Activated CD8-positive, alpha-beta memory T cell treated with anti-CD3 and anti-CD28 coated beads for 4 hours (primary cell): ENCODE results near the gene USP3.
"Not testable (repeated sequence)": the region's sequence is repeated elsewhere in the genome, so short reads cannot be mapped to it uniquely, and the experiment has no call there.

ENCODE experiments used
- DNase-seq, 2 donors: peaks; one replicate each; pipeline ENCODE4 v3.0.0-alpha.2; 2020; ENCODE audit warnings: low read depth in 2 of 2

The USP3 gene

DNA sequence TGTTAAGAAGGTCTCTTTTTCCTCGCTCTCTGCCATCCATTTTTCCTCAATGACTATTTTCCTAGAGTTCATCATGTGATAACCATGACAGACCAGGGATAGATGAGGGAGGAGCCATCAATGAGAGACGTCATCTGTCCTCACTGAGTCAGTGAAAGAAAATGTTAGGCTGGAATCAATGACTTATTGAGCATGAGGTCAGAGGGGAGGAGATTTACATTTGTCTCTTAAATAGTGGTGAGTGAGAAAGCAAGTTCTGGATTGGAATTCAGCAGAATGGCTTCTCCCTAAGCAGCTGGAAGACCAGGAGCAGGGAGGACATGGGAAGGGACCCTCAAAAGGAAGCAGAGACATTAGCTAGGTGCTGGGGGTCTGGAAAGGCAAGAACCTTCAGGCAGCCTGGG, 28.2 kb upstream of the USP3 start:
- no peak for DNase-seq

DNA sequence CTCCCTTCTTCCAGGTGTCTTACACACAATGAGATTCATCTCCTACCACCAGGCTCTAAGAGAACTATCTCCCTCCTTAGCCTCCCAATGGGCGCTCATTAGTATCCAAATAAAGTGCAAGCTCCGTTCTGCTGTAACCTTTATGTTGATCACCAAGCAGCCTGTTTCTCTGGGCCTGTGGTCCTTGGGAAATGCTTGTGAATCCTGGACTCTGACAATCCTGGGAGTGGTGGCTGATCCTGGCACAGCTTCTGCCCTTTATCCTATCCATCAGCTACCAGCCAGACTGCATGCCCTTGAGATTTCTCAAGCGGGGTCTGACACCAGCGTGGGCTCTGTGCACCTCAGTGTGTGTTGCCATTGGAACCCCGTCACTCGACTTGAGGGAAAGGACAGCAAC, 26.1 kb upstream of the USP3 start:
- DNase-seq = no peak

DNA sequence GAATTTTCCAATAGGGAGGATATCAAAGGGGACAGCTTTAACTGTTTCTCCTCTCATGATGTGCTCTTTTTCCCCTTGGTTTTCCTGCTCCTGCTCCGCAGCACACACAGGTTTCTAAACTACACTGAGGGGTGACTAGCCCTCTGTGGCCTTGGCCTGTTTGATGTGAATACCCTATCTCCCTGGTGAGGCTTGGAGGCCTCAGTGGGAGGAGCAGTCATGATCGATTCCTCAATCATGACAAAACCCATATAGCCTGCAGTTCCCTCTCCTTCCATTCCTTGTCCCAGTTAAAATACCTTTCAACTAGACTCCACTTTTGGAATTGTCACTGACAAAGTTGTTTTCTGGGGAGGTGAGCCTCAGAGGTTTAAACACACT, 24.0 kb upstream of the USP3 start:
- DNase-seq = no peak

DNA sequence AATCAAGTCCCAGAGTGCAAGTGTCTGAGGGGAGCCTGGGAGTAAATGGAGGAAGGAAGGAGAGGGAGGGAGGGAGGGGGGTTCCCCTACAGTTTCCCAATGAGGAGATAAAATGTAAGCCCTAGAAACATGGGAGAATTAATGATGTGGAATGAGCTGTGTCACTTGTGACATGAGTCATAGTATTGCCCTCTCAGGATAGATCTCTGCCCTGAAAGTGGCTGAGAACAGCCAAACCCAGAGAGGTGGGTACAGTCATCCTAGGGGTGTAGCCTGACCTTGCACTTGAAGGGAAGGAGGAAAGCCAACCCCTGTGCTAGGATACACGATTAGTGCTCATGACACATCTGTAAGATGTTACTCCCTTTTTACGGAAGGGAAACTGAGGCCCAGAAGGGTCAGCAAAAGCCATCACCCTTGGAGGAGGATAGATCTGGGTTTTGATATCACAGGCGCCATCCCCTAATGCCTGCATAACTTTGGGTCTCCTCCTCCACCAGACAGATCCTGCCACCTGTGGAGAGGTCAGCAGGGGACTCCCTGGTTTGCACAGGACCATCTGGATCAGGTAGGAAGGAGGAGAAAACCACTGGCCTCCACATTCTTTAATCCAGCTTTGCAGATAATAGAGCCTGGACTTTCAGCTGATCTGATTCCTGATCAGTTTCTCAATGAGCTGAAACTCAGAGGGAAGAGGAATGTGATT, 23.1 kb upstream of the USP3 start:
- no peak for DNase-seq

DNA sequence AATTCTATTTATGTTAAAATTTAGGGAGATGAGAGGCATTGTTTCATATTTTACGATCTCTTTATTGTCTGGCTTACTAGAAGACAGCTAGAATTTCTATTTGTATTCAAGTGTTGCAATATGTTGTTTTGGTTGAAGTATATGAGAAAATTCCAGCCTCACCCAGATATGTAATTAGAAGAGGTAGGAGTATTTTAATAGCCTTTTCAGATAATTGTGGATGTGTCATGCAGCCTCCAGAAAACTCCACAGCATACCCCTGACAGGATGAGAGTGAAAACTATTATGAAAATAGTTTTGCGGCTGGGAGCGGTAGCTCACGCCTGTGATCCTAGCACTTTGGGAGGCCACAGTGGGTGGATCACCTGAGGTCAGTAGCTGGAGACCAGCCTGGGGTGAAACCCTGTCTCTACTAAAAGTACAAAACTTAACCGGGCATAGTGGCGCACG, 21.5 kb upstream of the USP3 start:
- no peak for DNase-seq

DNA sequence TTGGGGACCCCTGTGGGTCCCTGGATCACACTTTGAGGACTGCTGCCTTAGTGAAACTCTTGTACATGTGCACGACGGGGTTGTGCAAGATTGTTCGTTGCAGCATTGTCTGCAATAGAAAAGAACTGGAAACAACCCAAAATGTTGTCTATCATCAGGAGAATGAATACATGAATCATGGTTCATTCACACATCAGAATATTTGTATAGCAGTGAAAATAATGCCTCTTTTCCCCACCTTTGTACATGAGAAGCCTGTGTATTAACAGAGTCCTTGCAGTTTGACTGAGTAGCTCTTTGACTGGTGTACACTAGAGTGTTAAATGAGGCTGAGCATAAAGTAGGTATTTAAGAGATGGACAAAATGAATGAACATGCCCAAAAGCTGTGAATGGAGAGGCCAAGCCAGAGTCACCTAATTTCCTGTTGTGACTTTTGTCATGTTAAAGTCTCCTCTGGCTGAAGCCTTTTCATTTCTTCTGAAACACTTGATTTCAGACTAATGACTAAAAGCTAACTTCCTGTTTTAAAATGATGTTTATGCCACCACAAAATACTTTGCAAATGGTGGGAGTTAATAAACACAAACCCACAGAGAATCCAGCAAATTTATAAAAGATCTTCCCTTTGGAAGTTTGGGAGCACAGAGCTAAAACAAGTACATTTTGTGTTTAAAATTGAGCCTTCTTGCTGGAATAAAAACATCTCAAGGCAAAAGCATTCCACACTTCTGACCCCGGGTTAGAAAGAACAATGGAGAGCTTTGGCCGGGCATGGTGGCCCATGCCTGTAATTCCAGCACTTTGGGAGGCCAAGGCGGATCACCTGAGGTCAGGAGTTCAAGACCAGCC, 20.6 kb upstream of the USP3 start:
- no peak for DNase-seq

DNA sequence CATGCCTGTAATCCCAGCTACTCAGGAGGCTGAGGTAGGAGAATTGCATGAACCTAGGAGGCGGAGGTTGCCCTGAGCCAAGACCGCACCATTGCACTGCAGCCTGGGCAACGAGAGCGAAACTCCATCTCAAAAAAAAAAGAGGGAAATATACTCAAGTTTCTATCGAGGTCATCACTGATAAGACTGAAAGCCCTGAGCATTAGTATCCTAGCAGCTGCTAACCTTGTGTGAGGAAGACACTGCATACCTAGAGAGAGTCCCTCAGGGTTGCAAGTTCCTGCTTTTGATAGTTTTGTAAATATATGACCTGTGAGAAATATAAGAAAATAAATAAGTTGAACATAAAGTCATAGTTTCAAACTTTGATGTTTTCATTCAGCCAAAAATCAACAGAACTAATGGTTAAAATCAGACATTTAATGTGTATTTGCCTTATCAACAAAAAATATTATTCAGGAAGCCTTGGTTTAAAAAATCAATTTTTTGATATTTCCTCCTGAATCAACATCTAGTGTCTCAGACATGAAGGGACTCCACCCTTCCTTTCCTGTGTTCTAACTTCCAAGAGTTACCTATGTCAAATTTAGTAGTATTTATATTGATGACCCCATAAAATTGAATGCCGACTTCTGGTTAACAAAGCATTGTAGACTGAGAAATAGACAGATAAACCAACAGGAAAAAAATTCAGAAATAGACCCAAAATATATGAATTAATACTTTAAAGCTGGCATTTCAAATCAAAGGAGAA, 19.8 kb upstream of the USP3 start:
- no peak for DNase-seq

DNA sequence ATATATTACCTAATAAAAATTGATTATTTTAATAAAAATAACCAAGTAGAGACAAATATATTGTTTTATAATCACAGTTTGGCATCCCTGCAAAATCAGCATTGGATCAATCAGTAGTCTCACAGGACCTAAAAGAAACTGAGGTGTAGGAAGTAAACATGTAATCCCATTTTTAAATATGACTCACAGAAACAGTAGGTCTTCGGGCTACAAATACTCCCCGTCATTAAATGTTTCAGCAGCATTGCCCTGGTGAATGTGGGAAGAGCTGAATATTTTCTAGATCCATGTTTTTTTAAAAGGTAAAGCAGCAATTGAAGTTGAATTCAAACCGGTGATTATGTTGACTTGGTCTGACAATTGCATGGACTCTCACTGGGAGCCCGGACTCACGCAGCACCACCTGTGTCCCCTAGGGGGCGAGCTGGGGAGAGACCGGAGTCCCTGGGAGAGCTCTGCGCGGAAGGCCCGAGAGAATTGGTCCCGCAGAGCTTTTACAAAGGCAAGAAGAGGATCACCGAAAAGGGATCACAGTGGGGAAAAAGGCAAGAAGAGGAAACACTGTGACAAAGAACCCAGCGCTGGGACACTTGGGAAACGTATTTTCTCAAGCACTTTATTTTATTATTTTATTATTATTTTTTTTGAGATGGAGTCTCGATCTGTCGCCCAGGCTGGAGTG, 17.2 kb upstream of the USP3 start:
- peak; percentile 79 to 80 for DNase-seq

DNA sequence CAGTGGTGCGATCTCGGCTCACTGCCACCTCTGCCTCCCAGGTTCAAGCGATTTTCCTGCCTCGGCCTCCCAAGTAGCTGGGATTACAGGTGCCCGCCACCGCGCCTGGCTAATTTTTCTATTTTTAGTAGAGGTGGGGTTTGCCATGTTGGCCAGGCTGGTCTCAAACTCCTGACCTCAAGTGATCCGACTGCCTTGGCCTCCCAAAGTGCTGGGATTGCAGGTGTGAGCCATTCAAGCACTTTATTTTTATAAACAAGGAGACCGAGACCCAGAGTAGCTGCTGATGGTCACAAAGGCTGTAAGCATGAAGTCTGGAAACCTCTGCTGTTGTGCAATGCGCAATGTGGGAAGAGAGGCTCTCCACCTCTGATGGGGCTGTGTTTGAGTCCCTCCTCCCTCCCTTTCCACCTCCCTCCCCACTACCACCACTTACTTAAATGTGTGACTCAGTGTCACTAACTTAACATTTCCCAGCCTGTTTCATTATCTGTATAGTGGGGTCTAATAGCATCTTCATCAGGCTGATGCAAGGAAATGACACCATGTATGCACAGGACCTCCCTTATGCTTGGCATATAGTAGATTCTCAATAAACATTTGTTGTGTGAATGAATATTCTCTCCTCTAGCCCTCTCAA, 16.5 kb upstream of the USP3 start:
- not testable (repeated sequence) for DNase-seq

DNA sequence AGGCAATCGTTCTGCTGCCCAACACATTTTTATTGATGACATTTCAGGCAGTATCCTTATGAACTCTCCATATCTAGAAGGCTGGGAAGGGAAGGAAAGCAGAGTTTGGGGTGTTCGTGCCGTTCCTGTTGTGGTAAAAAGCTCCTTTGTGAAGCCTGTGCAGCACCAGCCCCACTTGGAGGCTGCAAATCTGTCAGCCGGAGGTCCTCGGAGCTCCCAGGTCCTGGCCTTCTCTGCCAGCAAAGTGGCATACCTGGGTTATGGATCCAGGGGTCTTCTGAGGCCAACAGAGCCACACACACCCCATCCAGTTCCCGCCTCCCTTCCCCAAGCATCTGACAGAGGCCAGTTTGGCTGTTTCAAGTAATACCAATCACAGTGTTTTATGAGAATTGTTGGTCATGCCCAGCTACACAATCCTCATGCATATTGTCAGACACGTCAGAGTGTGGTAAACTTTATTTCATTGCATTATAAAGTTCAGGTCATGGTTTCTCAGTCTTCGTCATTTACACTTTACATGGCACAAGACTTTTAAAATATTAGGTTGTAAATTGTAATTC, 15.9 kb upstream of the USP3 start:
- no peak for DNase-seq

DNA sequence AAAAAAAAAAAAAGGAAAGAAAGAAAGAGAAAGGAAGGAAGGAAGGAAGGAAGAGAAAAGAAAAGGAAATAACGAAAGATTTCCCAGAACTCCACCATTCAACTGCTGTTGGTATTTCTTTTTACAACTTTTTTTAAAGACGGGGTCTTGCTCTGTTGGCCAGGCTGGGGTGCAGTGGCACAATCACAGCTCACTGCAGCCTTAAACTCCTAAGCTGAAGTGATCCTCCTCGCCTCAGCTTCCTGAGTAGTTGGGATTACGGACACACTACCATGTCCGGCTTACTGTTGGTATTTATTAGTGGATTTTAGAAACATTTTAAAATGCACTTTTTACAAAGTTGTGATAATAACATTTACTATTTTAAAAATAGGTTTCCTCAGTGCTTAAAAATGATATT, 15.0 kb upstream of the USP3 start:
- DNase-seq = no peak

DNA sequence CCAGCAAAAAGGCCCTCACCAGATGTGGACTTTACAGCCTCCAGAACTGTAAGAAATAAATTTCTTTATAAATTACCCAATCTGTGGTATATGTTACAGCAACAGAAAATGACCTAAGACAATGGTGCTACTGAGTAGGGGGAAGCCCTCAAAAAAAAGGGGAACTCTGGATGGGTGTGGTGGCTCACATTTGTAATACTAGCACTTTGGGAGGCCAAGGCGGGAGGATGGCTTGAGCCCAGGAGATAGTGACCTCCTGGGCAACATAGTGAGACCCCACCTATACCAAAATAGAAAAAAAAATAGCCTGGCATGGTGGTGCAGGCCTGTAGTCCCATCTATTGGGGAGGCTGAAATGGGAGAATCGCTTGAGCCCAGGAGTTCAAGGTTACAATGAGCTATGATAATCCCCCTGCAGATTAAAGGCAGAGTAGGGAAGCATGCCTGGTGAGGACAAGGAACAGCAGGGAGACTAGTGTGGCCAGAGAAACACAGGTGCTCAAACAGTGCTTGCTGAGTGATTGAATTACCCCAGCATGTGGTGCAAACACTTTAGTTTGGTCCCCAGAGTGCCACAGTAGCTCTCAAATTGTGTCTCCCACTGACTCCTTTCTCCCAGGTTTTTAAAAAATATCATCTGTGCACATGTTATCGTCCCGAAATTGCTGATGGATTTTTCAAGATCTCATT, 13.9 kb upstream of the USP3 start:
- no peak for DNase-seq

DNA sequence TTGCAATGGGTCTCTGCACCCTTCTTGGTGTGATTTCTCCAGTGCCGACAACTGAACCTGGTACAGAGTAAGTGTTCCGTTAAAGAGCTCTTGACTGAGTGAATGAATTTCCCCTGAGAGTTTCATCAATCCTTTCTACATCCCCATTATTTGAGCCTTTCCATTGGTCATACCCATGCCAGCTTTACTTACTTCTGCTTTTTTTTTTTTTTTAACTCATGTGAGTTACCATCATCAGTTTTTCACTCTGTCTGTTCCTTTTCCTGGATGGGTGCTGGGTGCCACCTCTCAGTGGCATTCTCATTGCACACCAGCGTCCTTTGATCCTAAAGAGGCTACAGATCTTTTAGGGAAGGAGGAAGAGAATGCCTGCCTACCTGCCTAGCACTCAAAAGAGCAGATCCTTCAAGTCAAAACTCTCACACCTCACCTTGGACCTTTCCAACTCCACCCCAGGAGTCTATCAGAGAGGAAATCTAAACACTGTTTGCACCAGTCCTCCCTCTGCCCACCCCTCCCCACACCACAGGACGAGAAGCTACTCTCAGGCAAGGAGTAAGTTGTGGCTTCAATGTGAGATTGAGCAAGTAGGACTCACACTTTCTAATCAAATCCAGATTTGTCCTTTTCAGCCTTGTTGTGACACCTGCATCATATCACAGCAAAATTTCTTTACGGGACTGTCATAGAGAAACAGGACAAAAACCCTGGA, 13.1 kb upstream of the USP3 start:
- no peak for DNase-seq

DNA sequence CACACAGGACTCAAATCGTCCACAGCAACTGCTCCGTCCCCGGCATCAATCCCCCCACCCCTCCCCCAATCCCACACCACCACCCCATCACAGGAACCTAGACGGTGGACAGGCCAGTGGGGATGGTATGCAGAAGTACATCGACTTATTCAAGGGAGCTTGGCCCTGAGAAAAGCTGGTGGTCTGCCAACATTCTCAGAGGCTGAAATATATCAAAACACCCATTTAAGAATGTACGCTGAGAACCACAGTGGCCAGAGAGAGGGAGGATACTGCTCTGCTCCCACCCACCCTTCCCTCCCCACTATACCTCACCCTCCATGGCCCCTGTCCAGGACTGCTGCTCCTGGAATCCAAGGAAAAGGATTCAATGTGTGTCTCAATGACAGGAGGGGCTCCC, 12.4 kb upstream of the USP3 start:
- no peak for DNase-seq

DNA sequence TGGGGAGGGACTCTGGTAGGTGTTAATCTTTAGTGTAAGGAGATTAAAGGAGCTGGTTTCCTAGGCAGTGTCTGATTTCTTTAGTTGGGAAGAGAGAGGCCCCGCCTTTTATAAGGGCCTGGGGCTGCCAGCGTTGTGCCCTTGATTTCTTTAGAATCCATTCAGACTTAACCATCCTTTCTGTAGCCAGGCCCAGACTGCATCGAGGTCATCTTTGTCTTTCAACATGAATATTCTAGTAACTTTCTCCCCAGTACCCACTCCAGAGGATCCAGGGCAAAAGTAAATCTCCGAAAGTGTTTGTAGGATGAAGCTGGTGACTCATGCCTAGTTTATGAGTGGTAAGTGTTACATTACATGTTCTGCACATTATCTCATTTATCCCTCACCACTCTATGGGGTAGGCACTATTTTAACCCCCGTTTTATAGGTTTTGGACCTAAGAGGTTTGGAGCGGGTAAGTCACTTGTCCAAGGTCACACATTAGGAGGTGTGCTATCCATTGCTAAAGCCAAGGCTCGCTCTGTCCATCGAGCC, 11.8 kb upstream of the USP3 start:
- no peak for DNase-seq

DNA sequence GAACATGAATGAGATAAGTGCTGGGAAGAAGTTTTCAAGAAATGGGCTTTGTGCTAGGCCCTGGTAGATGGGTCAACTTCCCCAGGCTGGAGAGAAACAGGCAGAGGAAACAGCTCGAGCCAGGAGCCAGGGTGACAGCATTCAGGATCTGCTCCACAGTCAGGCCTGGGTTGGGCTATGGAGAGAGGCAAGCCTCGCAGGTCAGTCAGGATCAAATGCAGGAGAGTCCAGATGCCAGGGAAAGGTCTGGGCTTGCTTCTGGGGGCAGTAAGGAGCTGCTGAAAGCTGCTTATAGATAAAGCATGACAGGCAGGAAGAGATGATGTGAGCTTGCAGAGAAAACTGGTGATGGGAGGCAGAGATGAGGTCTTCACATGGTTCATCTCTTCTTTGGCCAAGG, 11.0 kb upstream of the USP3 start:
- no peak for DNase-seq

DNA sequence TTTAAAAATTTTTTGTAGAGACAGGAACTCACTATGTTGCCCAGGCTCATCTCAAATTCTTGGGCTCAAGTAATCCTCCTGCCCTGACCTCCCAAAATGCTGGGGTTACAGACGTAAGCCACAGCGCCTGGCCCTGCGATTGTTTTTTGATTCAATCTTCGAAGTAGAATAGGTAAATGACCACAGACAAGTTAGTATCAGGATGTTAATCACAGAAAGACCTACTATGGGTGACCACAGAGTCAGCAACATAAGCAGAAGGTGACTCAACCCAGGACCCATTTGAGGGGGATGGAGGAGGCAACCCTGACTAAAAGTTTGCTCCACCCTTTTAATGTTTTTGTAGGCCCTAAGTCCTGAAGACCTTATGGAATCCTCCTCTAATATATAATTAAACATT, 10.0 kb upstream of the USP3 start:
- no peak for DNase-seq

DNA sequence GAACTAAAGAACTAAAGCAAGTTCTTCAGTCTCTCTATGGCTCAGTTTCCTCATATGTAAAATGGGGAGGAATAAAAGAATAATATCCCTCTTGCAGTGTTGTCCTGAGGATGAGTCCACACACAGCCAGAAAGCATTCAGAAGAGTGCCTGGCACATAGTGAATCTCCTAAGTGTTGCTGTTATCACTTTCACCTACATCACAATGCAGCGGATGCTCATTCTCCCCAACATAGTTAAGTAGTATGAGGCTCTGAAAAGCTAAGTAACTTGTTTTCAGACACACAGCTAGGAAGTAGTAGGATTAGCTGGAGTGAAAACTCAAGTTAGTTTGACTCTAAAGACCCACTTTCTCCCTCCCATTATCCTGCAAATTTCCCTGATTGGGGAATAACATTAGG, 9.1 kb upstream of the USP3 start:
- DNase-seq = no peak

DNA sequence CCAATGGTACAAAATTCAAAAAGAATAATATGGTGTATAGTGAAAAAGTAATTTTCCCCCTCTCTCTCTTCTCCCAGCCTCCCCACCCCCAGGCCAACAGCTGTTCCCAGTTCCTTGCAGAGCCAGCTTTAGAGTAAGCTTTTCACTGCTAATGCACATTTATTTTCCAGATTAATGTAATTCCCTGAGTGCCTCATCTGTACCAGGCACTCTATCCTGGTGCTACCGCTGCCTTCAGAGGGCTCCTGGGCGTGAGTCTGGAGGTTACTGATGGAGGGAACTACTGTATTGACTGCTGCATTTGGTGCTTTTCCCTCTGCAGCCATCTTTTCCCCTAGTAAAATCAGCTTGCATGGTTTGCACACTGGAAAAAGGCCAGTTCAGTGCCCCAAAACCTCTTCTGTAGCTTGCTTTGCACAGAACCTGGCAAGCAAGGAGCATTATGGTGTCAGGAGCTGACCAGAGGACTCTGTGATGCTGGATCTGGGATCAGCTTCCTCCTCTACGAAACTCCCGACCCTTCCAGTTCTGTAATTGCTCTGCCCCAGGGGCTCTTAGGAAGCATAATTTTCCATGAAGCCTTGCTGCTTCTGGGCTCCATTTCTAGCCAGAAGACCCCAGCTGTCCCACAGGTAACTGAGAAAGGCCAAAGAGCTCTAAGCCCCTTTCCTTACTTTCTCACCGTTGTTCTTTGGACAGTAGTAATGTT, 8.5 kb upstream of the USP3 start:
- DNase-seq = no peak
